CD4-positive, alpha-beta T cell treated with Interleukin-17A for 1 hour (primary cell): Measurements from ENCODE around the gene ITGA2B.
"Not testable (repeated sequence)": the region's sequence is repeated elsewhere in the genome, so short reads cannot be mapped to it uniquely, and the experiment has no call there.

Source experiments
- DNase-seq: peaks from one replicate; pipeline ENCODE4 v3.0.0-alpha.2; 2020

ITGA2B gene

GRCh38 chr17:44368391-44369243 lies 20.8 kb downstream of the ITGA2B start:
- not testable (repeated sequence) for DNase-seq

- DNase-seq, result no peak
Measured at GRCh38 chr17:44367231-44367979, 22.0 kb downstream of the ITGA2B start.

GRCh38 chr17:44365051-44365450 lies 24.4 kb downstream of the ITGA2B start:
- not testable (repeated sequence) for DNase-seq

GRCh38 chr17:44363613-44364159 lies 25.8 kb downstream of the ITGA2B start, which contains the start of gene FAM171A2:
FAM171A2 (minus strand) TSS chr17:44363853; CDS start chr17:44363714, 139 bp downstream.
- peak; percentile 66 for DNase-seq

GRCh38 chr17:44362949-44363612 lies 26.4 kb downstream of the ITGA2B start:
- peak; percentile 3 for DNase-seq

- no peak for DNase-seq
Measured at GRCh38 chr17:44362459-44362948, 26.9 kb downstream of the ITGA2B start.

GRCh38 chr17:44361292-44362260 lies 27.9 kb downstream of the ITGA2B start:
- no peak for DNase-seq

GRCh38 chr17:44360826-44361225 lies 28.6 kb downstream of the ITGA2B start:
- DNase-seq, result no peak

- no peak for DNase-seq
Measured at GRCh38 chr17:44360144-44360533, 29.3 kb downstream of the ITGA2B start.

GRCh38 chr17:44359458-44360143 lies 29.8 kb downstream of the ITGA2B start:
- DNase-seq, result no peak

GRCh38 chr17:44359006-44359405 lies 30.4 kb downstream of the ITGA2B start:
- no peak for DNase-seq

GRCh38 chr17:44358066-44358465 lies 31.4 kb downstream of the ITGA2B start:
- no peak for DNase-seq

GRCh38 chr17:44356241-44356640 lies 33.2 kb downstream of the ITGA2B start:
- DNase-seq, result no peak

- no peak for DNase-seq
Measured at GRCh38 chr17:44355642-44356099, 33.8 kb downstream of the ITGA2B start.

- peak; percentile 59 for DNase-seq
Measured at GRCh38 chr17:44354582-44355561, 34.6 kb downstream of the ITGA2B start.

GRCh38 chr17:44353672-44354331 lies 35.6 kb downstream of the ITGA2B start:
- DNase-seq, result peak; percentile 21

- no peak for DNase-seq
Measured at GRCh38 chr17:44352828-44353671, 36.4 kb downstream of the ITGA2B start.
